ENCODE data around the gene NXNL1.

The NXNL1 gene

GRCh38 chr19:17503240-17503639 lies 42.5 kb upstream of the NXNL1 start:
- TF ChIP-seq SIN3A (IDR thresholded peaks at IDR 0.05; ENCODE audit: borderline replicate concordance, insufficient read depth, low read length) (no peak), TAF1 (IDR thresholded peaks at IDR 0.05; ENCODE audit: borderline replicate concordance, insufficient read depth, low read length) (no peak), FOXP2 (optimal IDR thresholded peaks at IDR 0.05; ENCODE audit: borderline replicate concordance, extremely low read depth, extremely low read length, insufficient read depth) (no peak), REST (IDR thresholded peaks at IDR 0.05; ENCODE audit: insufficient read depth in 1 of 2, low read depth in 2 of 2, low read length in 2 of 2) (no peak), POLR2AphosphoS5 (IDR thresholded peaks at IDR 0.05; ENCODE audit: low read depth, low read length) (no peak)

- TF ChIP-seq TAF1 (IDR thresholded peaks at IDR 0.05; ENCODE audit: borderline replicate concordance, insufficient read depth, low read length) (no peak), REST (IDR thresholded peaks at IDR 0.05; ENCODE audit: insufficient read depth in 1 of 2, low read depth in 2 of 2, low read length in 2 of 2) (no peak), SIN3A (IDR thresholded peaks at IDR 0.05; ENCODE audit: borderline replicate concordance, insufficient read depth, low read length) (no peak), FOXP2 (optimal IDR thresholded peaks at IDR 0.05; ENCODE audit: borderline replicate concordance, extremely low read depth, extremely low read length, insufficient read depth) (no peak), POLR2AphosphoS5 (IDR thresholded peaks at IDR 0.05; ENCODE audit: low read depth, low read length) (no peak)
Observed at GRCh38 chr19:17500447-17501198, 39.9 kb upstream of the NXNL1 start.

GRCh38 chr19:17499648-17500446 lies 39.1 kb upstream of the NXNL1 start:
- TF ChIP-seq REST (IDR thresholded peaks at IDR 0.05; ENCODE audit: insufficient read depth in 1 of 2, low read depth in 2 of 2, low read length in 2 of 2), result no peak
- no peak for TF ChIP-seq SIN3A (IDR thresholded peaks at IDR 0.05; ENCODE audit: borderline replicate concordance, insufficient read depth, low read length)
- TF ChIP-seq FOXP2 (optimal IDR thresholded peaks at IDR 0.05; ENCODE audit: borderline replicate concordance, extremely low read depth, extremely low read length, insufficient read depth), result no peak
- TF ChIP-seq POLR2AphosphoS5 (IDR thresholded peaks at IDR 0.05; ENCODE audit: low read depth, low read length), result no peak
- TF ChIP-seq TAF1 (IDR thresholded peaks at IDR 0.05; ENCODE audit: borderline replicate concordance, insufficient read depth, low read length), result no peak

- no peak for TF ChIP-seq TAF1 (IDR thresholded peaks at IDR 0.05; ENCODE audit: borderline replicate concordance, insufficient read depth, low read length)
- no peak for TF ChIP-seq POLR2AphosphoS5 (IDR thresholded peaks at IDR 0.05; ENCODE audit: low read depth, low read length)
- no peak for TF ChIP-seq REST (IDR thresholded peaks at IDR 0.05; ENCODE audit: insufficient read depth in 1 of 2, low read depth in 2 of 2, low read length in 2 of 2)
- no peak for TF ChIP-seq SIN3A (IDR thresholded peaks at IDR 0.05; ENCODE audit: borderline replicate concordance, insufficient read depth, low read length)
- no peak for TF ChIP-seq FOXP2 (optimal IDR thresholded peaks at IDR 0.05; ENCODE audit: borderline replicate concordance, extremely low read depth, extremely low read length, insufficient read depth)
Observed at GRCh38 chr19:17497149-17497798, 36.5 kb upstream of the NXNL1 start.
